Measurements from ENCODE around the gene CREM. TPM values are rescaled to one million over a fixed set of nuclear protein-coding genes. Genes with fewer than 3 reads are reported as not detected.

The CREM gene
- total and polyA plus RNA-seq, 2 of the 8 experiments (the other 6 are each of a cell fraction or from before 2014, with no cell fraction given) = 18.7 to 21.9 TPM

GRCh38 chr10:35185260-35186034 is 58.8 kb downstream of the CREM start (continued):
- TF ChIP-seq BCL11A (IDR thresholded peaks at IDR 0.05; ENCODE audit: low read depth in 2 of 2, low read length in 2 of 2) (no peak), SRF (IDR thresholded peaks at IDR 0.05; ENCODE audit: low read depth, low read length) (no peak)
